SK-N-SH treated with all-trans-retinoic acid at 6 μM for 48 hours (cell line): ENCODE data around the gene POLR3F.

Source experiments
- CREB5 ChIP-seq: fragments of 250-450 bp; sonication (Bioruptor Pico); IDR thresholded peaks from 2 replicates; pipeline ENCODE4 v1.5.1; 2020; ENCODE audit warnings: low read depth, mild to moderate bottlenecking, moderate library complexity
- CSRNP3 ChIP-seq: fragments of 250-450 bp; sonication (Bioruptor Pico); IDR thresholded peaks from 2 replicates; pipeline ENCODE4 v1.5.1; 2021; ENCODE audit warnings: mild to moderate bottlenecking, moderate library complexity
- ISL1 ChIP-seq: fragments of 250-450 bp; sonication (Bioruptor Pico); IDR thresholded peaks from 2 replicates; pipeline ENCODE4 v2.1.2; 2022; ENCODE audit warnings: mild to moderate bottlenecking, moderate library complexity
- OSR1 ChIP-seq: fragments of 250-450 bp; sonication (Bioruptor Pico); IDR thresholded peaks from 2 replicates; pipeline ENCODE4 v1.8.0; 2022; ENCODE audit warnings: moderate library complexity, mild to moderate bottlenecking, inconsistent platforms
- PATZ1 ChIP-seq: fragments of 250-450 bp; sonication (Bioruptor Pico); IDR thresholded peaks from 2 replicates; pipeline ENCODE4 v1.8.0; 2020; ENCODE audit warnings: mild to moderate bottlenecking, moderate library complexity, borderline replicate concordance
- POU6F1 ChIP-seq: fragments of 250-450 bp; sonication (Bioruptor Pico); IDR thresholded peaks from 2 replicates; pipeline ENCODE4 v1.8.0; 2021; ENCODE audit warnings: low read depth, mild to moderate bottlenecking, moderate library complexity, borderline replicate concordance
- PPARA ChIP-seq: fragments of 250-450 bp; sonication (Bioruptor Pico); IDR thresholded peaks from 2 replicates; pipeline ENCODE4 v1.5.0; 2020; ENCODE audit warnings: mild to moderate bottlenecking, borderline replicate concordance
- RARB ChIP-seq: fragments of 250-450 bp; sonication (Bioruptor Pico); IDR thresholded peaks from 2 replicates; pipeline ENCODE4 v1.8.0; 2021; ENCODE audit warnings: mild to moderate bottlenecking, moderate library complexity
- TCF4 ChIP-seq: fragments of 250-450 bp; sonication (Bioruptor Pico); IDR thresholded peaks from 2 replicates; pipeline ENCODE4 v1.8.0; 2021; ENCODE audit warnings: mild to moderate bottlenecking, moderate library complexity, borderline replicate concordance
- TOX ChIP-seq: fragments of 250-450 bp; sonication (Bioruptor Pico); IDR thresholded peaks from 2 replicates; pipeline ENCODE4 v1.8.0; 2021; ENCODE audit warnings: mild to moderate bottlenecking, moderate library complexity, borderline replicate concordance
- ZC3H10 ChIP-seq: fragments of 250-450 bp; sonication (Bioruptor Pico); IDR thresholded peaks from 2 replicates; pipeline ENCODE4 v1.5.1; 2021; ENCODE audit warnings: mild to moderate bottlenecking, moderate library complexity
- ZFP3 ChIP-seq: fragments of 250-450 bp; sonication (Bioruptor Pico); IDR thresholded peaks from 2 replicates; pipeline ENCODE4 v1.5.0; 2020; ENCODE audit warnings: mild to moderate bottlenecking, moderate library complexity
- ZNF565 ChIP-seq: fragments of 450-650 bp; formaldehyde crosslinking; conservative IDR thresholded peaks from 2 replicates; pipeline ENCODE4 v1.5.0; 2020; ENCODE audit warnings: low read depth, mild to moderate bottlenecking, moderate library complexity
- ZNF70 ChIP-seq: fragments of 450-650 bp; formaldehyde crosslinking; IDR thresholded peaks from 2 replicates; pipeline ENCODE4 v1.5.0; 2020; ENCODE audit warnings: mild to moderate bottlenecking, moderate library complexity

- TF ChIP-seq PATZ1 (CRISPR knock-in tag) (no peak), ZFP3 (CRISPR knock-in tag) (no peak), ZNF565 (no peak), ISL1 (CRISPR knock-in tag) (no peak), CSRNP3 (CRISPR knock-in tag) (no peak), TOX (CRISPR knock-in tag) (no peak), RARB (CRISPR knock-in tag) (no peak), POU6F1 (CRISPR knock-in tag) (no peak), CREB5 (CRISPR knock-in tag) (no peak), PPARA (CRISPR knock-in tag) (no peak), ZC3H10 (CRISPR knock-in tag) (no peak), TCF4 (CRISPR knock-in tag) (no peak), OSR1 (CRISPR knock-in tag) (no peak), ZNF70 (CRISPR knock-in tag) (no peak)
Observed at GRCh38 chr20:18533978-18534644, 66.9 kb downstream of the POLR3F start.
